Astrocyte (in vitro differentiated cells and primary cell): ENCODE data around the gene TMEM132A. TPM values are rescaled to one million over a fixed set of nuclear protein-coding genes. Genes with fewer than 3 reads are reported as not detected.

Experiments used
- DNase-seq: peaks from one replicate; pipeline ENCODE4 v3.0.0-alpha.2; 2010; ENCODE audit warnings: low read depth
- FAIRE-seq: peaks from 2 replicates; lab custom pipeline; 2011; peaks lifted over from hg19 to GRCh38; lab: Jason Lieb, UNC
- H2AFZ ChIP-seq: 2 replicates; pipeline ENCODE4 v1.6.0; 2012; ENCODE audit warnings: low read depth, low read length, inconsistent platforms
- H3K27ac ChIP-seq: 2 replicates; pipeline ENCODE4 v1.5.1; 2011; ENCODE audit warnings: low read depth, low read length, inconsistent platforms
- H3K27me3 ChIP-seq: 2 replicates; pipeline ENCODE4 v1.6.0; 2011; ENCODE audit warnings: low read length, inconsistent platforms; ENCODE audit not compliant: insufficient read depth
- H3K36me3 ChIP-seq: 2 replicates; pipeline ENCODE4 v1.5.1; 2011; ENCODE audit warnings: low read length, inconsistent platforms; ENCODE audit not compliant: insufficient read depth
- H3K4me1 ChIP-seq: 2 replicates; pipeline ENCODE4 v1.5.1; 2011; ENCODE audit warnings: low read length, inconsistent platforms; ENCODE audit not compliant: insufficient read depth
- H3K4me2 ChIP-seq: 2 replicates; pipeline ENCODE4 v1.6.0; 2012; ENCODE audit warnings: low read length, inconsistent platforms
- H3K4me3 ChIP-seq: 2 replicates; pipeline ENCODE4 v1.5.1; 2011; ENCODE audit warnings: low read depth, mild to moderate bottlenecking, low read length, inconsistent platforms; ENCODE audit not compliant: insufficient read depth
- H3K79me2 ChIP-seq: 2 replicates; pipeline ENCODE4 v1.6.0; 2012; ENCODE audit warnings: mild to moderate bottlenecking, low read length, inconsistent platforms; ENCODE audit not compliant: insufficient read depth
- H3K9ac ChIP-seq: 2 replicates; pipeline ENCODE4 v1.6.0; 2012; ENCODE audit warnings: mild to moderate bottlenecking, low read length, inconsistent platforms
- H3K9me3 ChIP-seq: 2 replicates; pipeline ENCODE4 v1.5.1; 2012; ENCODE audit warnings: low read depth, mild to moderate bottlenecking, low read length, inconsistent platforms; ENCODE audit not compliant: insufficient read depth
- H4K20me1 ChIP-seq: 2 replicates; pipeline ENCODE4 v1.6.0; 2012; ENCODE audit warnings: low read length, inconsistent platforms; ENCODE audit not compliant: insufficient read depth
- H3K27ac Mint-ChIP-seq: one replicate; pipeline ENCODE4 v1.8.0; 2021; ENCODE audit warnings: mild to moderate bottlenecking, mixed read lengths; ENCODE audit not compliant: unreplicated experiment
- H3K27me3 Mint-ChIP-seq: one replicate; pipeline ENCODE4 v1.8.0; 2021; ENCODE audit warnings: low read depth, mixed read lengths; ENCODE audit not compliant: unreplicated experiment
- H3K36me3 Mint-ChIP-seq: one replicate; pipeline ENCODE4 v1.8.0; 2021; ENCODE audit warnings: low read depth, mixed read lengths; ENCODE audit not compliant: unreplicated experiment
- H3K4me1 Mint-ChIP-seq: one replicate; pipeline ENCODE4 v1.8.0; 2021; ENCODE audit warnings: low read depth, mixed read lengths; ENCODE audit not compliant: unreplicated experiment
- H3K4me3 Mint-ChIP-seq: one replicate; pipeline ENCODE4 v1.8.0; 2021; ENCODE audit warnings: mild to moderate bottlenecking, moderate library complexity, mixed read lengths; ENCODE audit not compliant: unreplicated experiment
- H3K9me3 Mint-ChIP-seq: one replicate; pipeline ENCODE4 v1.8.0; 2021; ENCODE audit warnings: mild to moderate bottlenecking, mixed read lengths; ENCODE audit not compliant: unreplicated experiment
- EZH2 ChIP-seq: IDR thresholded peaks from 2 replicates; pipeline ENCODE4 v1.6.1; 2012; ENCODE audit warnings: mild to moderate bottlenecking, low read length, inconsistent platforms; ENCODE audit not compliant: insufficient read depth
- total RNA-seq: library from RNA; stranded (reverse); gene quantifications from 2 replicates; pipeline ENCODE4 v1.2.1, GENCODE V29; 2021
- TF ChIP-seq, protein P1 (sequence below): IDR thresholded peaks from 2 replicates; pipeline ENCODE4 v1.5.1; 2011; ENCODE audit warnings: low read depth, mild to moderate bottlenecking, inconsistent platforms, low read length, moderate library complexity; ENCODE audit not compliant: insufficient read depth

Gene TMEM132A
- total RNA-seq, 1 donor from 2014 or later = 117 TPM

GRCh38 chr11:60928563-60929001, 4.3 kb downstream of the TMEM132A start:
- Histone ChIP-seq H3K4me1 (peaks cover 19% of the 10 kb centered on the region), H3K79me2 (peaks cover 4% of the 10 kb centered on the region), H3K36me3 (peaks cover 3% of the 10 kb centered on the region), H2AFZ (no peak overlapping the region), H3K27me3 (no peaks in the 10 kb centered on the region), H3K9me3 (no peaks in the 10 kb centered on the region), H3K9ac (no peak overlapping the region), H3K4me2 (no peak overlapping the region), H4K20me1 (peaks cover 24% of the 10 kb centered on the region), H3K4me3 (no peak overlapping the region), H3K27ac (no peak overlapping the region)
- Mint-ChIP-seq H3K4me1 (peaks cover 8% of the 10 kb centered on the region), H3K36me3 (peaks cover 21% of the 10 kb centered on the region), H3K27me3 (no peaks in the 10 kb centered on the region), H3K9me3 (no peaks in the 10 kb centered on the region), H3K4me3 (no peak overlapping the region), H3K27ac (no peak overlapping the region)
- DNase-seq = no peak
- FAIRE-seq = no peak
- TF ChIP-seq, protein P1, sequence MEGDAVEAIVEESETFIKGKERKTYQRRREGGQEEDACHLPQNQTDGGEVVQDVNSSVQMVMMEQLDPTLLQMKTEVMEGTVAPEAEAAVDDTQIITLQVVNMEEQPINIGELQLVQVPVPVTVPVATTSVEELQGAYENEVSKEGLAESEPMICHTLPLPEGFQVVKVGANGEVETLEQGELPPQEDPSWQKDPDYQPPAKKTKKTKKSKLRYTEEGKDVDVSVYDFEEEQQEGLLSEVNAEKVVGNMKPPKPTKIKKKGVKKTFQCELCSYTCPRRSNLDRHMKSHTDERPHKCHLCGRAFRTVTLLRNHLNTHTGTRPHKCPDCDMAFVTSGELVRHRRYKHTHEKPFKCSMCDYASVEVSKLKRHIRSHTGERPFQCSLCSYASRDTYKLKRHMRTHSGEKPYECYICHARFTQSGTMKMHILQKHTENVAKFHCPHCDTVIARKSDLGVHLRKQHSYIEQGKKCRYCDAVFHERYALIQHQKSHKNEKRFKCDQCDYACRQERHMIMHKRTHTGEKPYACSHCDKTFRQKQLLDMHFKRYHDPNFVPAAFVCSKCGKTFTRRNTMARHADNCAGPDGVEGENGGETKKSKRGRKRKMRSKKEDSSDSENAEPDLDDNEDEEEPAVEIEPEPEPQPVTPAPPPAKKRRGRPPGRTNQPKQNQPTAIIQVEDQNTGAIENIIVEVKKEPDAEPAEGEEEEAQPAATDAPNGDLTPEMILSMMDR = no peak
- TF ChIP-seq EZH2 = no peak

- FAIRE-seq (no peak), DNase-seq (no peak)
- peaks cover 8% of the 10 kb centered on the region for H3K4me1 Mint-ChIP-seq
- H3K4me3 Mint-ChIP-seq = no peak overlapping the region
- H3K36me3 ChIP-seq = peaks cover 3% of the 10 kb centered on the region
- H3K9ac ChIP-seq = no peak overlapping the region
- no peak overlapping the region for H2AFZ ChIP-seq
- H3K4me1 ChIP-seq = peaks cover 12% of the 10 kb centered on the region
- H3K36me3 Mint-ChIP-seq = peaks cover 21% of the 10 kb centered on the region
- no peaks in the 10 kb centered on the region for H3K27me3 Mint-ChIP-seq
- H3K9me3 ChIP-seq = no peaks in the 10 kb centered on the region
- TF ChIP-seq, protein P1 = no peak
- no peak for TF ChIP-seq EZH2
- H4K20me1 ChIP-seq = peaks cover 24% of the 10 kb centered on the region
- H3K27ac ChIP-seq = no peak overlapping the region
- no peak overlapping the region for H3K4me2 ChIP-seq
- no peaks in the 10 kb centered on the region for H3K9me3 Mint-ChIP-seq
- peaks cover under 1% of the 10 kb centered on the region for H3K79me2 ChIP-seq
- H3K27me3 ChIP-seq = no peaks in the 10 kb centered on the region
- H3K4me3 ChIP-seq = no peak overlapping the region
- no peak overlapping the region for H3K27ac Mint-ChIP-seq
Observed at GRCh38 chr11:60929764-60930163, 5.5 kb downstream of the TMEM132A start.

- FAIRE-seq (no peak), DNase-seq (no peak)
- Histone ChIP-seq H3K9ac (no peak overlapping the region), H3K4me2 (no peak overlapping the region), H3K4me1 (peaks cover 5% of the 10 kb centered on the region), H3K27me3 (no peaks in the 10 kb centered on the region), H3K27ac (no peak overlapping the region), H3K9me3 (no peaks in the 10 kb centered on the region), H3K4me3 (no peak overlapping the region), H4K20me1 (peaks cover 19% of the 10 kb centered on the region), H2AFZ (no peak overlapping the region), H3K79me2 (no peaks in the 10 kb centered on the region), H3K36me3 (peaks cover 3% of the 10 kb centered on the region)
- Mint-ChIP-seq H3K36me3 (peaks cover 21% of the 10 kb centered on the region), H3K4me1 (peaks cover 5% of the 10 kb centered on the region), H3K27ac (no peak overlapping the region), H3K27me3 (no peaks in the 10 kb centered on the region), H3K9me3 (no peaks in the 10 kb centered on the region), H3K4me3 (no peak overlapping the region)
- TF ChIP-seq, protein P1 = no peak
- no peak for TF ChIP-seq EZH2
Observed at GRCh38 chr11:60930394-60930793, 6.1 kb downstream of the TMEM132A start.
